Esophagus muscularis mucosa (tissue), 4 donors: ENCODE results near the gene STRN. TPM values are rescaled to one million over a fixed set of nuclear protein-coding genes. Genes with fewer than 3 reads are reported as not detected.

Source experiments
- DNase-seq: peaks from one replicate; pipeline ENCODE4 v3.0.0-alpha.2; 2017; ENCODE audit errors: extremely low spot score
- H3K27ac ChIP-seq, 4 donors: fragments of 200-600 bp; sonication (generic); replicated peaks in 1 of 4; 1 replicate in 3 of 4; 2 replicates in 1 of 4; pipeline ENCODE4 v1.5.1; 2016 to 2019; ENCODE audit warnings: mild to moderate bottlenecking in 1 of 4
- H3K27me3 ChIP-seq, 4 donors: fragments of 200-600 bp; sonication (generic); one replicate each; pipeline versions ENCODE4 v1.5.1 to v1.6.0; 2016 to 2019
- H3K36me3 ChIP-seq, 4 donors: fragments of 200-600 bp; sonication (generic); one replicate each; pipeline ENCODE4 v1.5.1; 2016 to 2019
- H3K4me1 ChIP-seq, 4 donors: fragments of 200-600 bp; sonication (generic); one replicate each; pipeline ENCODE4 v1.5.1; 2016 to 2019
- H3K4me3 ChIP-seq, 4 donors: fragments of 200-600 bp; sonication (generic); 1 replicate in 2 of 4; 2 replicates in 2 of 4; pipeline ENCODE4 v1.5.1; 2016 to 2019; ENCODE audit warnings: mild to moderate bottlenecking in 4 of 4, moderate library complexity in 1 of 4
- H3K9me3 ChIP-seq, 4 donors: fragments of 200-600 bp; sonication (generic); 1 replicate in 3 of 4; 2 replicates in 1 of 4; pipeline ENCODE4 v1.5.1; 2016 to 2019
- CTCF ChIP-seq, 3 experiments: fragments of 200-600 bp in 2 of 3; fragments of 450-650 bp in 1 of 3; sonication (generic) in 2 of 3; IDR thresholded peaks; one replicate each; pipeline ENCODE4 v1.5.1; 2017 to 2019; ENCODE audit warnings: antibody characterized with exemption in 3 of 3, mild to moderate bottlenecking in 2 of 3, moderate library complexity in 1 of 3
- EP300 ChIP-seq: sonication (generic); formaldehyde crosslinking; IDR thresholded peaks from one replicate; pipeline ENCODE4 v1.6.1; 2017; ENCODE audit warnings: antibody characterized with exemption
- POLR2A ChIP-seq: fragments of 450-650 bp; IDR thresholded peaks from one replicate; pipeline ENCODE4 v1.6.1; 2017; ENCODE audit warnings: antibody characterized with exemption, moderate library complexity, mild to moderate bottlenecking, low read depth
- POLR2AphosphoS5 ChIP-seq, 2 donors: sonication (generic); formaldehyde crosslinking; IDR thresholded peaks; one replicate each; pipeline ENCODE4 v1.6.1; 2017; ENCODE audit warnings: antibody characterized with exemption in 2 of 2
- WGBS: methylation state at CpG from one replicate; pipeline ENCODE4 v1.1.5; 2018; 5-methylcytosine and 5-hydroxymethylcytosine counted together
- intact Hi-C: fragments of 100-400 bp; cut with DNase I; formaldehyde crosslinking; loops from one replicate; pipeline ENCODE4 v1.15.1; 2023
- total RNA-seq, 4 donors: library from RNA; depleted of rRNA; stranded (reverse); fragments of >200 nt; gene quantifications; one replicate each; pipeline versions ENCODE4 v1.1.0 to v1.2.1, GENCODE V29; 2016

Gene STRN
- total RNA-seq, 4 donors from 2014 or later: 17.6 to 21.8 (median 20.0) TPM

- WGBS: 71% methylated on average over 4 of the region's 4 CpGs
- Histone ChIP-seq H3K9me3 (no peaks in the 10 kb centered on the region), H3K27ac (no peak overlapping the region), H3K27me3 (no peaks in the 10 kb centered on the region), H3K36me3 (no peaks in the 10 kb centered on the region), H3K4me3 (no peak overlapping the region), H3K4me1 (no peaks in the 10 kb centered on the region)
- TF ChIP-seq CTCF (IDR thresholded peaks at IDR 0.05) (no peak), EP300 (no peak), POLR2AphosphoS5 (IDR thresholded peaks at IDR 0.05) (no peak)
- intact Hi-C loops: no loop called here
- no peak for DNase-seq
These were observed 147.1 kb downstream of the STRN start for GRCh38 chr2:36819095-36819711.

GRCh38 chr2:36818542-36818941, 147.8 kb downstream of the STRN start:
- intact Hi-C loops: no loop called here
- WGBS: 76% methylated on average over 2 of the region's 2 CpGs

GRCh38 chr2:36812196-36812595, 154.1 kb downstream of the STRN start:
- no peak for TF ChIP-seq POLR2AphosphoS5 (IDR thresholded peaks at IDR 0.05)
- TF ChIP-seq POLR2A: no peak
- TF ChIP-seq CTCF (IDR thresholded peaks at IDR 0.05): no peak
- TF ChIP-seq EP300: no peak
- Histone ChIP-seq H3K27ac (no peak overlapping the region), H3K36me3 (no peaks in the 10 kb centered on the region), H3K4me1 (no peaks in the 10 kb centered on the region), H3K9me3 (no peaks in the 10 kb centered on the region), H3K4me3 (no peak overlapping the region), H3K27me3 (peaks cover 0 to 6% (median 0%) of the 10 kb centered on the region in 4 donors)
- intact Hi-C loops: no loop called here
- DNase-seq: peak; percentile 89
- WGBS: 60% methylated on average over 6 of the region's 6 CpGs

More at GRCh38 chr2:36818542-36818941, 147.8 kb downstream of the STRN start:
- Histone ChIP-seq H3K27me3 (no peaks in the 10 kb centered on the region), H3K4me1 (no peaks in the 10 kb centered on the region), H3K9me3 (no peaks in the 10 kb centered on the region), H3K36me3 (no peaks in the 10 kb centered on the region), H3K27ac (no peak overlapping the region), H3K4me3 (no peak overlapping the region)
- DNase-seq: no peak
- no peak for TF ChIP-seq CTCF (IDR thresholded peaks at IDR 0.05)
- TF ChIP-seq POLR2AphosphoS5 (IDR thresholded peaks at IDR 0.05): no peak
- TF ChIP-seq POLR2A: no peak
- TF ChIP-seq EP300: no peak

- WGBS: 91% methylated on average over 5 of the region's 5 CpGs
- no peaks in the 10 kb centered on the region for H3K4me1 ChIP-seq
- peaks cover 0 to 6% (median 0%) of the 10 kb centered on the region in 4 donors for H3K27me3 ChIP-seq
- DNase-seq: peak; percentile 68
- intact Hi-C loops: no loop called here
- no peak overlapping the region for H3K4me3 ChIP-seq
- H3K9me3 ChIP-seq: no peaks in the 10 kb centered on the region
- H3K27ac ChIP-seq: no peak overlapping the region
- TF ChIP-seq POLR2A (no peak), EP300 (no peak), CTCF (IDR thresholded peaks at IDR 0.05) (no peak)
- H3K36me3 ChIP-seq: no peaks in the 10 kb centered on the region
These were observed 155.3 kb downstream of the STRN start for GRCh38 chr2:36811071-36811470.

GRCh38 chr2:36809069-36809445, 157.3 kb downstream of the STRN start:
- no peaks in the 10 kb centered on the region for H3K9me3 ChIP-seq
- no peaks in the 10 kb centered on the region for H3K36me3 ChIP-seq
- WGBS: 91% methylated on average over 3 of the region's 3 CpGs
- H3K27ac ChIP-seq: no peak overlapping the region
- peaks cover 0 to 6% (median 0%) of the 10 kb centered on the region in 4 donors for H3K27me3 ChIP-seq
- TF ChIP-seq EP300 (no peak), POLR2AphosphoS5 (IDR thresholded peaks at IDR 0.05) (no peak), POLR2A (no peak), CTCF (IDR thresholded peaks at IDR 0.05) (no peak)
- H3K4me3 ChIP-seq: no peak overlapping the region
- H3K4me1 ChIP-seq: no peaks in the 10 kb centered on the region
- intact Hi-C loops: no loop called here
- peak; percentile 74 for DNase-seq
